ENCODE results near the gene NIT2. TPM values are rescaled to one million over a fixed set of nuclear protein-coding genes. Genes with fewer than 3 reads are reported as not detected.

The NIT2 gene
- total RNA-seq, 1 experiment from 2014 or later = 63.1 TPM

- Histone ChIP-seq H3F3A (ENCODE audit: low read length, unreplicated experiment) (no peaks in the 10 kb centered on the region), H2AFZ (ENCODE audit: low read length) (no peak overlapping the region), H3K36me3 (ENCODE audit: low read depth, low read length) (no peaks in the 10 kb centered on the region; the same call in 1 of the 2 replicates), H3K9me3 (ENCODE audit: low read length) (no peaks in the 10 kb centered on the region), H3K27ac (ENCODE audit: low read length) (no peak overlapping the region), H3K4me1 (ENCODE audit: insufficient read depth, low read length) (no peaks in the 10 kb centered on the region), H3K4me2 (ENCODE audit: low read length) (no peak overlapping the region), H4K20me1 (ENCODE audit: low read length) (no peaks in the 10 kb centered on the region; the same call in 1 of the 2 replicates), H3K9ac (ENCODE audit: low read length) (no peak overlapping the region), H3K4me3 (ENCODE audit: low read length) (no peak overlapping the region), H3K9me2 (replicated peaks; ENCODE audit: low read length) (no peaks in the 10 kb centered on the region), H3K27me3 (ENCODE audit: low read length) (no peaks in the 10 kb centered on the region), H3K79me2 (ENCODE audit: low read length) (no peaks in the 10 kb centered on the region)
- TF ChIP-seq CTCF (conservative IDR thresholded peaks at IDR 0.05; ENCODE audit: low read depth, low read length) (no peak), EZH2 (IDR thresholded peaks at IDR 0.05; ENCODE audit: low read length, unreplicated experiment) (no peak), EZH2phosphoT487 (IDR thresholded peaks at IDR 0.05; ENCODE audit: borderline replicate concordance, low read length) (no peak)
- ATAC-seq = no peak
- intact Hi-C loops (cut with micrococcal nuclease) = no loop called here
- POLR2A ChIA-PET (ENCODE audit: unreplicated experiment) = no interaction called here
- CTCF ChIA-PET = no interaction called here
- no TSS peak for BruUV-seq (replicated peaks)
- DNase-seq = no peak
These were observed 45.2 kb upstream of the NIT2 start for GRCh38 chr3:100289339-100289738.

GRCh38 chr3:100295089-100295488, 39.5 kb upstream of the NIT2 start:
- H3K4me1 ChIP-seq (ENCODE audit: insufficient read depth, low read length) = peaks cover 9% of the 10 kb centered on the region
- no peak overlapping the region for H3K4me3 ChIP-seq (ENCODE audit: low read length)
- no peaks in the 10 kb centered on the region for H3K79me2 ChIP-seq (ENCODE audit: low read length)
- H3K27me3 ChIP-seq (ENCODE audit: low read length) = no peaks in the 10 kb centered on the region
- no peak overlapping the region for H3K27ac ChIP-seq (ENCODE audit: low read length)
- ChIA-PET POLR2A (ENCODE audit: unreplicated experiment) (interaction anchor here (0.7 kb wide), 1 partner anchor 35 kb away, joined by 5 read pairs; the partner anchor contains the start of gene TBC1D23), CTCF (interaction anchor here (0.6 kb wide), 1 partner anchor 226 kb away, joined by 3 read pairs; no protein-coding TSS in a partner anchor)
- no peak overlapping the region for H2AFZ ChIP-seq (ENCODE audit: low read length)
- peaks cover 6% of the 10 kb centered on the region for H3F3A ChIP-seq (ENCODE audit: low read length, unreplicated experiment)
- peaks cover 17% of the 10 kb centered on the region; the same call in 1 of the 2 replicates for H3K36me3 ChIP-seq (ENCODE audit: low read depth, low read length)
- TF ChIP-seq EZH2 (IDR thresholded peaks at IDR 0.05; ENCODE audit: low read length, unreplicated experiment) (no peak), EZH2phosphoT487 (IDR thresholded peaks at IDR 0.05; ENCODE audit: borderline replicate concordance, low read length) (no peak), CTCF (conservative IDR thresholded peaks at IDR 0.05; ENCODE audit: low read depth, low read length) (no peak)
- no peaks in the 10 kb centered on the region for H3K9me3 ChIP-seq (ENCODE audit: low read length)
- ATAC-seq (no peak), DNase-seq (no peak)
- no peaks in the 10 kb centered on the region for H3K9me2 ChIP-seq (replicated peaks; ENCODE audit: low read length)
- intact Hi-C loops (cut with micrococcal nuclease) = no loop called here
- BruUV-seq (replicated peaks) = no TSS peak
- H3K4me2 ChIP-seq (ENCODE audit: low read length) = no peak overlapping the region
- no peak overlapping the region for H3K9ac ChIP-seq (ENCODE audit: low read length)
- H4K20me1 ChIP-seq (ENCODE audit: low read length) = no peaks in the 10 kb centered on the region

- Histone ChIP-seq H3K9me3 (ENCODE audit: low read length) (no peaks in the 10 kb centered on the region), H3K9ac (ENCODE audit: low read length) (no peak overlapping the region), H3K9me2 (replicated peaks; ENCODE audit: low read length) (no peaks in the 10 kb centered on the region), H3K36me3 (ENCODE audit: low read depth, low read length) (peaks cover 27% of the 10 kb centered on the region; the same call in 1 of the 2 replicates), H2AFZ (ENCODE audit: low read length) (no peak overlapping the region), H3K79me2 (ENCODE audit: low read length) (no peaks in the 10 kb centered on the region), H3K4me1 (ENCODE audit: insufficient read depth, low read length) (peaks cover 9% of the 10 kb centered on the region), H4K20me1 (ENCODE audit: low read length) (no peaks in the 10 kb centered on the region), H3F3A (ENCODE audit: low read length, unreplicated experiment) (peaks cover 6% of the 10 kb centered on the region), H3K27ac (ENCODE audit: low read length) (no peak overlapping the region), H3K4me3 (ENCODE audit: low read length) (no peak overlapping the region), H3K27me3 (ENCODE audit: low read length) (no peaks in the 10 kb centered on the region), H3K4me2 (ENCODE audit: low read length) (no peak overlapping the region)
- ChIA-PET POLR2A (ENCODE audit: unreplicated experiment) (no interaction called here), CTCF (no interaction called here)
- TF ChIP-seq EZH2 (IDR thresholded peaks at IDR 0.05; ENCODE audit: low read length, unreplicated experiment) = no peak
- TF ChIP-seq EZH2phosphoT487 (IDR thresholded peaks at IDR 0.05; ENCODE audit: borderline replicate concordance, low read length) = no peak
- no peak for TF ChIP-seq CTCF (conservative IDR thresholded peaks at IDR 0.05; ENCODE audit: low read depth, low read length)
- peak; percentile 47 for DNase-seq
- ATAC-seq = peak; percentile 42; the same call in 1 of the 2 replicates
- intact Hi-C loops (cut with micrococcal nuclease) = no loop called here
- no TSS peak for BruUV-seq (replicated peaks)
These were observed 36.8 kb upstream of the NIT2 start for GRCh38 chr3:100297784-100298183.
